Breast epithelium (tissue), 4 donors: ENCODE results near the gene FAM237B. TPM values are rescaled to one million over a fixed set of nuclear protein-coding genes. Genes with fewer than 3 reads are reported as not detected.
"Not testable (repeated sequence)": the region's sequence is repeated elsewhere in the genome, so short reads cannot be mapped to it uniquely, and the experiment has no call there.

ENCODE experiments used
- DNase-seq, 2 donors: peaks; one replicate each; pipeline ENCODE4 v3.0.0-alpha.2; 2019; ENCODE audit warnings: low spot score in 2 of 2
- H3K27ac ChIP-seq, 2 donors: fragments of 200-600 bp; sonication (generic) in 1 of 2; one replicate each; pipeline ENCODE4 v1.5.1; 2016 to 2019; ENCODE audit warnings: mild to moderate bottlenecking in 1 of 2
- H3K27me3 ChIP-seq, 2 donors: fragments of 200-600 bp; sonication (generic) in 1 of 2; one replicate each; pipeline versions ENCODE4 v1.5.1 to v1.6.0; 2017 to 2019; ENCODE audit warnings: control low read depth in 1 of 2, mild to moderate bottlenecking in 1 of 2
- H3K36me3 ChIP-seq: fragments of 200-600 bp; one replicate; pipeline ENCODE4 v1.5.1; 2019
- H3K4me1 ChIP-seq, 2 donors: fragments of 200-600 bp; sonication (generic); one replicate each; pipeline ENCODE4 v1.5.1; 2016 to 2019; ENCODE audit warnings: control low read depth in 1 of 2
- H3K4me3 ChIP-seq, 3 donors: fragments of 200-600 bp; sonication (generic); 1 replicate in 2 of 3; 2 replicates in 1 of 3; pipeline ENCODE4 v1.5.1; 2016 to 2019; ENCODE audit warnings: mild to moderate bottlenecking in 3 of 3, moderate library complexity in 2 of 3
- H3K9me3 ChIP-seq, 2 donors: fragments of 200-600 bp; sonication (generic) in 1 of 2; one replicate each; pipeline ENCODE4 v1.5.1; 2016 to 2019; ENCODE audit warnings: control low read depth in 1 of 2
- POLR2A ChIP-seq: fragments of 450-650 bp; IDR thresholded peaks from one replicate; pipeline ENCODE4 v1.6.1; 2016; ENCODE audit warnings: antibody characterized with exemption, mild to moderate bottlenecking, moderate library complexity
- POLR2AphosphoS5 ChIP-seq, 3 donors: sonication (generic); formaldehyde crosslinking; IDR thresholded peaks; one replicate each; pipeline ENCODE4 v1.6.1; 2017; ENCODE audit warnings: antibody characterized with exemption in 3 of 3
- intact Hi-C: fragments of 100-400 bp; cut with DNase I; formaldehyde crosslinking; loops from one replicate; pipeline ENCODE4 v1.15.1; 2023; ENCODE audit warnings: low total_unique reads
- total RNA-seq, 3 donors: library from RNA; depleted of rRNA; stranded (reverse); fragments of >200 nt; gene quantifications; one replicate each; pipeline ENCODE4 v1.1.0, GENCODE V29; 2016
- TF ChIP-seq, protein P1 (sequence below), 3 donors: fragments of 450-650 bp; IDR thresholded peaks; one replicate each; pipeline ENCODE4 v1.5.1; 2016 to 2017; ENCODE audit warnings: antibody characterized with exemption in 3 of 3, mild to moderate bottlenecking in 3 of 3, moderate library complexity in 3 of 3

FAM237B gene
- total RNA-seq, 3 donors from 2014 or later, result 0.15 TPM; not detected in 2

DNA sequence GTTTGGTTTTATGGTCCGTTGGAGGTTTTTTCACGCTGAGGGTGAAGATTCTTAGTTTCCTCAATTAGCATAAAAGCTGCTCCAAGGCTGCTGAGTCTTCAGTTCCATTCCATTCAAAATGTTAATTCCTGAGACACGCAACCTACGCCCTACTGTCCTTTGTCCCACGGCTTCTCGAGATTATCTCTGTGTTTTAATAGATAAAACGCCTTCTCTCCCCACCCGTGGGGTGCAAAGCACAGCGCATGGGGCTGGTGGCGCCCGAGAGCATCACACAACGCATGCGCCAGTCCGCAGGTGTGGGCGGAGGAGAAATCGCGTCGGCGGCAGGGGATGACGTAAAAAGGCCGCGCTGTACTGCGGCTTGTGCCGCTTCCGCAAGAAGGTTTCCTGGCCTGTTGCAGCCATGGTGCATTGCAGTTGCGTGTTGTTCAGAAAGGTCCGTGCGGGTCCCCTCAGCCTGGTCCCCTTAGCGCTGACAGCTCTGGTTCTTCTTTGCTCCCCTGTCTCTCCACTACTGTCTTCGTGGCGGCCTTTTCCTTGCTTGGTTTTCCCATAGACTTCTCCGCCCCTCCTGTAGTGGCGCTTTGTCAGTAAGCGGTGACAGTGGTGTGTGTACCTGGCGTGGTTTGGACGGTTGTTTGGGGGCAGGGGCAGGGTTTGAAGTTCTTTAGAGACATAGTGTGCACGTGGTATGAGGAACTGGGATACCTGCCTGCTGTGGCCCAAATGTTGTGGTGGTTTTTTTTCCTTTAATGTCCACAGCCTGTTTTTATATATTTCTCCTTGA lies 25.4 kb upstream of the FAM237B start, which contains the start of gene GTPBP10:
Gene GTPBP10 (plus strand): TSS at position 381 of the 790 bp plus-strand sequence. CDS start 26 bp downstream, at position 407.
- DNase-seq, result peak; percentile 87 to 91
- intact Hi-C loops, result no loop called here
- H3K36me3 ChIP-seq, result no peaks in the 10 kb centered on the region
- H3K9me3 ChIP-seq, result no peaks in the 10 kb centered on the region
- peak within 1 kb of the TSS; percentile 74 to 82 (median 80) for H3K4me3 ChIP-seq
- TF ChIP-seq POLR2A (peak; percentile 71), POLR2AphosphoS5 (IDR thresholded peaks at IDR 0.05) (peak; percentile 88 to 94 (median 90))
- TF ChIP-seq, protein P1, sequence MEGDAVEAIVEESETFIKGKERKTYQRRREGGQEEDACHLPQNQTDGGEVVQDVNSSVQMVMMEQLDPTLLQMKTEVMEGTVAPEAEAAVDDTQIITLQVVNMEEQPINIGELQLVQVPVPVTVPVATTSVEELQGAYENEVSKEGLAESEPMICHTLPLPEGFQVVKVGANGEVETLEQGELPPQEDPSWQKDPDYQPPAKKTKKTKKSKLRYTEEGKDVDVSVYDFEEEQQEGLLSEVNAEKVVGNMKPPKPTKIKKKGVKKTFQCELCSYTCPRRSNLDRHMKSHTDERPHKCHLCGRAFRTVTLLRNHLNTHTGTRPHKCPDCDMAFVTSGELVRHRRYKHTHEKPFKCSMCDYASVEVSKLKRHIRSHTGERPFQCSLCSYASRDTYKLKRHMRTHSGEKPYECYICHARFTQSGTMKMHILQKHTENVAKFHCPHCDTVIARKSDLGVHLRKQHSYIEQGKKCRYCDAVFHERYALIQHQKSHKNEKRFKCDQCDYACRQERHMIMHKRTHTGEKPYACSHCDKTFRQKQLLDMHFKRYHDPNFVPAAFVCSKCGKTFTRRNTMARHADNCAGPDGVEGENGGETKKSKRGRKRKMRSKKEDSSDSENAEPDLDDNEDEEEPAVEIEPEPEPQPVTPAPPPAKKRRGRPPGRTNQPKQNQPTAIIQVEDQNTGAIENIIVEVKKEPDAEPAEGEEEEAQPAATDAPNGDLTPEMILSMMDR (IDR thresholded peaks at IDR 0.05), result peak; percentile 76 to 79 (median 77)
- peak within 1 kb of the TSS; percentile 90 to 91 for H3K27ac ChIP-seq
- H3K27me3 ChIP-seq, result no peaks in the 10 kb centered on the region
- H3K4me1 ChIP-seq, result peaks cover 0 to 8% of the 10 kb centered on the region in 2 donors

DNA sequence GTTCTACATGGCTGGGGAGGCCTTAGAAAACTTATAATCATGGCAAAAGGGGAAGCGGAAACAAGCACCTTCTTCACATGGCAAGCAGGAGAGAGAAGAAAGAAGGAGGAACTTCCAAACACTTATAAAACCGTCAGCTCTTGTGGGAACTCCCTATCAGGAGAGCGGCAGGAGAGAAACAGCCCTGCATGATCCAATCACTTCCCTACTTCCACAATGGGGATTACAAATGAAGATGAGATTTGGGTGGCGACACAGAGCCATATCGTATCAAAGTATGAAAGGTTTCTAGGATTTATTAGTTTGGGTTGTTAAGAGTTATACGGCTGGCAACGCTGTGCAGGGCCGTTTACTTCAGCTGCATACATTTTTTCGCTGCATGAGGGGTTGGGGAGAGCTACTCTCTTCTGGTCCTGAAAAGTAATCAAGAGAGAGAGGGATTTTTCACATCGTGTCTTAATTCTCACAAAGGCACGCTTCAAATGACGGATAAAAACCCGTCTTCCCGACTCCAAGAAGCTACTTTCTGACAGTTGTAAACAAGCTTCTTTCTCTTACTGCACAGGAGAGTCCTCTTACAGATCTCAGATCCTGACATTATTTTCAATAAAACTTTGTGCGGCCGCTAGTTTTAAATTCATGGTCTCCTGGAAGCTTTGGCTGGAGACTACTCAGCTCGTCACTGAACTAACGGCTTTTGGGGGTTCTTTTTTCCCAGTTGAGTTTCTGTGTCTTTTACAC lies 24.7 kb upstream of the FAM237B start:
- Histone ChIP-seq H3K4me3 (peak overlapping the region; percentile 74 to 82 (median 80)), H3K4me1 (peaks cover 0 to 8% of the 10 kb centered on the region in 2 donors), H3K9me3 (no peaks in the 10 kb centered on the region), H3K27me3 (no peaks in the 10 kb centered on the region), H3K27ac (peak overlapping the region; percentile 90 to 91), H3K36me3 (no peaks in the 10 kb centered on the region)
- TF ChIP-seq POLR2AphosphoS5 (IDR thresholded peaks at IDR 0.05) (no peak), POLR2A (no peak)
- TF ChIP-seq, protein P1 (IDR thresholded peaks at IDR 0.05), result no peak
- no peak for DNase-seq
- intact Hi-C loops, result no loop called here

DNA sequence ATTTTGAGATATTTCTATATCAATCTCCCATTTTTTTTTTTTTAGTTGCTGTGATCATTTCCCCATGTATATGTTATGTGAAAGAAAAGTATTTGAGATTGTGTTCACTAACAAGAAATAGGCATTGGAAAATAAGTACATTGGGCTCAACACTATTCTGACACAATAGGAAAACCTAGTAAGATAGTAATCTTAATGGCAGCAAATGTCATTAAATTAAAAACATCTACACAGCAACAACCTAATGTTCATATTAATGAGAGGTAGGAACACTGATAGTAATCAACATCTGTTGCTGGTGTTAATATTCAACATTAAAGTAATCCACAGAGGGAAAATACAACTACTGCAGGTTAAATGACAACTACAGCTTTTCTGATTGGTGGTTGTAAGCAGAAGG lies 23.9 kb upstream of the FAM237B start:
- H3K36me3 ChIP-seq, result no peaks in the 10 kb centered on the region
- no peak for DNase-seq
- peaks cover 0 to 8% of the 10 kb centered on the region in 2 donors for H3K4me1 ChIP-seq
- no peaks in the 10 kb centered on the region for H3K27me3 ChIP-seq
- H3K27ac ChIP-seq, result peak overlapping the region; percentile 90 to 91
- no peak for TF ChIP-seq POLR2A
- TF ChIP-seq, protein P1 (IDR thresholded peaks at IDR 0.05), result no peak
- no peak for TF ChIP-seq POLR2AphosphoS5 (IDR thresholded peaks at IDR 0.05)
- H3K4me3 ChIP-seq, result peak overlapping the region in 1 of 3 donors; percentile 82
- H3K9me3 ChIP-seq, result no peaks in the 10 kb centered on the region
- intact Hi-C loops, result no loop called here

DNA sequence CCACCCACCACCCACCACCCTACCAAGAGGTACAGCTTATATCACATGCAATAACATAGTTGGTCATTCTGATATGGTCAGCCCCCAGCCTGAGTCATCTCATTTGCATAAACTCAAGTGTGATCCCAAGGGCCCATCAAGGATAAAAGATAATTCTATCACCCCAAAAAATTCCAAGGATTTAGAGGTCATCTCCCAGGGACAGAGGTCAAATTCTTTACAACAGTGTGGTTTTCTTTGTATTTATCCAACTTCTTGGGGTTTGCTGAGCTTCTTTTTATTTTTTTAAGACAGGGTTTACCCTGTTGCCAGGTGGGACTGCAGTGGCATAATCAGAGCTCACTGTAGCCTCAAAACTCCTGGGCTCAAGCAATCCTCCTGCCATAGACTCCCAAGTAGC lies 16.0 kb upstream of the FAM237B start:
- no peaks in the 10 kb centered on the region for H3K36me3 ChIP-seq
- intact Hi-C loops, result no loop called here

DNA sequence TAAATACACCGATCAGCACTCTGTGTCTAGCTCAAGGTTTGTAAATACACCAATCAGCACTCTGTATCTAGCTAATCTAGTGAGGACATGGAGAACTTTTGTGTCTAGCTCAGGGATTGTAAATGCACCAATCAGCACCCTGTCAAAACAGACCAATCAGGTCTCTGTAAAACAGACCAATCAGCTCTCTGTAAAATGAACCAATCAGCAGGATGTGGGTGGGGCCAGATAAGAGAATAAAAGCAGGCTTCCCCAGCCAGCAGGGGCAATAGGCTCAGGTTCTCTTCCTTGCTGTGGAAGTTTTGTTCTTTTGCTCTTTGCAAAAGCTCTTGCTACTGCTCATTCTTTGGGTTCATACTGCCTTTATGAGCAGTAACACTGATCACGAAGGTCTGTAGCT lies 13.8 kb upstream of the FAM237B start:
- DNase-seq, intact Hi-C loops, H3K27ac ChIP-seq, H3K4me3 ChIP-seq, H3K36me3 ChIP-seq, H3K9me3 ChIP-seq, H3K4me1 ChIP-seq, H3K27me3 ChIP-seq: not testable (repeated sequence)

More for the DNA sequence above, 16.0 kb upstream of the FAM237B start:
- no peak overlapping the region for H3K27ac ChIP-seq
- H3K9me3 ChIP-seq, result no peaks in the 10 kb centered on the region
- TF ChIP-seq, protein P1 (IDR thresholded peaks at IDR 0.05), result no peak
- TF ChIP-seq POLR2AphosphoS5 (IDR thresholded peaks at IDR 0.05), result no peak
- no peak for TF ChIP-seq POLR2A
- no peak for DNase-seq
- H3K27me3 ChIP-seq, result no peaks in the 10 kb centered on the region
- no peaks in the 10 kb centered on the region for H3K4me1 ChIP-seq
- no peak overlapping the region for H3K4me3 ChIP-seq
